Trophoblast cell (in vitro differentiated cells and primary cell): ENCODE results near the gene ANKRD17.

Experiments used
- DNase-seq, 2 donors: peaks; one replicate each; pipeline ENCODE4 v3.0.0-alpha.2; 2016
- H2AFZ ChIP-seq: 2 replicates; pipeline ENCODE4 v1.6.1; 2013; ENCODE audit warnings: low read length, moderate library complexity, mild to moderate bottlenecking; ENCODE audit not compliant: insufficient read depth, poor library complexity
- H2AK5ac ChIP-seq: 2 replicates; pipeline ENCODE4 v1.6.1; 2013; ENCODE audit warnings: mild to moderate bottlenecking, low read length
- H2BK120ac ChIP-seq: 2 replicates; pipeline ENCODE4 v1.6.1; 2013; ENCODE audit warnings: low read length, mild to moderate bottlenecking, moderate library complexity; ENCODE audit not compliant: insufficient read depth, poor library complexity
- H2BK12ac ChIP-seq: 2 replicates; pipeline ENCODE4 v1.6.1; 2013; ENCODE audit warnings: mild to moderate bottlenecking, low read length, moderate library complexity
- H2BK5ac ChIP-seq: 2 replicates; pipeline ENCODE4 v1.6.1; 2013; ENCODE audit warnings: low read length, low read depth, moderate library complexity, mild to moderate bottlenecking; ENCODE audit not compliant: poor library complexity
- H3K14ac ChIP-seq: 2 replicates; pipeline ENCODE4 v1.6.1; 2013; ENCODE audit warnings: mild to moderate bottlenecking, low read length
- H3K18ac ChIP-seq: 2 replicates; pipeline ENCODE4 v1.6.1; 2013; ENCODE audit warnings: mild to moderate bottlenecking, low read length
- H3K23ac ChIP-seq: 2 replicates; pipeline ENCODE4 v1.6.1; 2013; ENCODE audit warnings: low read length
- H3K27ac ChIP-seq: 2 replicates; pipeline ENCODE4 v1.5.1; 2013; ENCODE audit warnings: low read depth, mild to moderate bottlenecking, inconsistent platforms, low read length, moderate library complexity
- H3K27me3 ChIP-seq: 2 replicates; pipeline ENCODE4 v1.6.1; 2013; ENCODE audit warnings: inconsistent platforms, mild to moderate bottlenecking, low read length, moderate library complexity; ENCODE audit not compliant: insufficient read depth
- H3K36me3 ChIP-seq, 2 experiments: 1 replicate in 1 of 2; 2 replicates in 1 of 2; pipeline ENCODE4 v1.6.1; 2013; ENCODE audit warnings: low read length in 2 of 2, mild to moderate bottlenecking in 2 of 2, moderate library complexity in 1 of 2; ENCODE audit not compliant: insufficient read depth in 2 of 2, control insufficient read depth in 1 of 2
- H3K4ac ChIP-seq: 2 replicates; pipeline ENCODE4 v1.6.1; 2013; ENCODE audit warnings: low read depth, mild to moderate bottlenecking, low read length, moderate library complexity
- H3K4me1 ChIP-seq, 2 experiments: 1 replicate in 1 of 2; 2 replicates in 1 of 2; pipeline ENCODE4 v1.6.1; 2013; ENCODE audit warnings: low read length in 2 of 2, mild to moderate bottlenecking in 2 of 2, moderate library complexity in 1 of 2; ENCODE audit not compliant: insufficient read depth in 2 of 2, control insufficient read depth in 1 of 2
- H3K4me2 ChIP-seq: 2 replicates; pipeline ENCODE4 v1.6.1; 2013; ENCODE audit warnings: inconsistent platforms, mild to moderate bottlenecking, low read length, moderate library complexity
- H3K4me3 ChIP-seq: 2 replicates; pipeline ENCODE4 v1.5.1; 2013; ENCODE audit warnings: mild to moderate bottlenecking, low read depth, low read length, inconsistent platforms
- H3K79me1 ChIP-seq: one replicate; pipeline ENCODE4 v1.6.1; 2013; ENCODE audit warnings: low read length
- H3K79me2 ChIP-seq: 2 replicates; pipeline ENCODE4 v1.6.1; 2013; ENCODE audit warnings: low read length, mild to moderate bottlenecking; ENCODE audit not compliant: control insufficient read depth, insufficient read depth, poor library complexity
- H3K9ac ChIP-seq: 2 replicates; pipeline ENCODE4 v1.6.1; 2013; ENCODE audit warnings: mild to moderate bottlenecking, low read length
- H3K9me3 ChIP-seq: 2 replicates; pipeline ENCODE4 v1.6.1; 2013; ENCODE audit warnings: low read depth, mild to moderate bottlenecking, control low read depth, inconsistent platforms, low read length; ENCODE audit not compliant: insufficient read depth
- H4K12ac ChIP-seq: 2 replicates; pipeline ENCODE4 v1.6.1; 2013; ENCODE audit warnings: low read depth, mild to moderate bottlenecking, low read length, moderate library complexity
- H4K8ac ChIP-seq: 2 replicates; pipeline ENCODE4 v1.6.1; 2013; ENCODE audit warnings: low read depth, mild to moderate bottlenecking, low read length, moderate library complexity
- H4K91ac ChIP-seq: one replicate; pipeline ENCODE4 v1.6.1; 2013; ENCODE audit warnings: low read depth, mild to moderate bottlenecking, low read length, moderate library complexity
- WGBS: extraction: QIAGEN DNeasy Blood & Tissue Kit; methylation state at CpG from one replicate; pipeline ENCODE4 v1.1.7; 2013; ENCODE audit warnings: missing lambda C conversion rate; ENCODE audit not compliant: insufficient read length, insufficient coverage; ENCODE audit errors: extremely low coverage; 5-methylcytosine and 5-hydroxymethylcytosine counted together

ANKRD17 gene

DNA sequence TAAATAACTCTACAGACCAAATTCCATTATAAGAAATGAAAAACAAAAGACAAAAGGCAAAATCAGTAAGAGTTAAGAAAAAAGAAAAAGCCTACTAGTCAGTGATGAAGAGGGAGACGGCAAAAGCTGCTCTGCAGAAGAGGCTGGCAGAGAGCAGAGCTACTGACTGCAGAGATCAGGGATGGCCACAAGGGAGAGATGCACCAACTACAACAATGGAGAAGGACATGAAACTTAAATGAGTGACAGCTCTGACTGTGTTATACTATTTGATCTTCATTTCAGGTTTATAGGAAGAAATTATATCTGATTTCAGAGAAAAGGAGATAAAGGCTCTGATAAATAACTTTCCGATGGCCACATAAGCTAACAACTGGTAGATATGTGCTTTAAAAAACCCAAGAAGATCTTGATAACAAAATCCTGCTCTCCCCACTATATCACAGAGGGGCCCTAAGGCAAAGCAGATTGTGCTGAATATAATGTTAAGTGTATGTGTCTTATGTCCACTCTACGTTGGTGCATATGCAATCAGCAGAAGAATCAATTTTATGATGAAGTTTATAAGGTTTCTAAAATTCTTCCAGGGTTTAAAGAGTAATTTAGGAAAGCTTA is 130.7 kb downstream of the ANKRD17 start:
- H2BK120ac ChIP-seq, result no peak overlapping the region
- no peaks in the 10 kb centered on the region for H3K79me2 ChIP-seq
- no peak overlapping the region for H3K27ac ChIP-seq
- DNase-seq, result peak in 1 of 2 donors; percentile 26
- H4K12ac ChIP-seq, result no peak overlapping the region
- no peaks in the 10 kb centered on the region for H3K79me1 ChIP-seq
- H3K27me3 ChIP-seq, result no peaks in the 10 kb centered on the region
- H3K4me3 ChIP-seq, result no peak overlapping the region
- no peak overlapping the region for H3K23ac ChIP-seq
- H2AFZ ChIP-seq, result no peak overlapping the region
- no peaks in the 10 kb centered on the region for H3K4me1 ChIP-seq
- no peak overlapping the region for H3K18ac ChIP-seq
- H3K14ac ChIP-seq, result no peak overlapping the region
- no peak overlapping the region for H2AK5ac ChIP-seq
- H2BK5ac ChIP-seq, result no peak overlapping the region
- WGBS, result no CpG with 5 or more reads among the region's 3 CpGs
- H3K4me2 ChIP-seq, result no peak overlapping the region
- no peak overlapping the region for H3K4ac ChIP-seq
- H4K8ac ChIP-seq, result no peak overlapping the region
- H3K9ac ChIP-seq, result no peak overlapping the region
- H2BK12ac ChIP-seq, result no peak overlapping the region
- H3K36me3 ChIP-seq, result peaks cover 17 to 22% of the 10 kb centered on the region in 2 experiments
- H3K9me3 ChIP-seq, result no peaks in the 10 kb centered on the region
- no peak overlapping the region for H4K91ac ChIP-seq

GRCh38 chr4:73109493-73109892 is 149.1 kb downstream of the ANKRD17 start:
- Histone ChIP-seq H3K9ac (no peak overlapping the region), H3K4me3 (no peak overlapping the region), H3K36me3 (peaks cover 5 to 8% of the 10 kb centered on the region in 2 experiments), H4K91ac (no peak overlapping the region), H2AFZ (no peak overlapping the region), H3K18ac (no peak overlapping the region), H3K9me3 (no peaks in the 10 kb centered on the region), H3K4me1 (no peaks in the 10 kb centered on the region), H3K27ac (no peak overlapping the region), H3K14ac (no peak overlapping the region), H3K27me3 (no peaks in the 10 kb centered on the region), H4K12ac (no peak overlapping the region), H2BK5ac (no peak overlapping the region), H3K4ac (no peak overlapping the region), H2BK12ac (no peak overlapping the region), H3K79me2 (no peaks in the 10 kb centered on the region), H2AK5ac (no peak overlapping the region), H3K79me1 (no peaks in the 10 kb centered on the region), H3K23ac (no peak overlapping the region), H4K8ac (no peak overlapping the region), H3K4me2 (no peak overlapping the region), H2BK120ac (no peak overlapping the region)
- no CpG with 5 or more reads among the region's 4 CpGs for WGBS
- DNase-seq, result no peak

DNA sequence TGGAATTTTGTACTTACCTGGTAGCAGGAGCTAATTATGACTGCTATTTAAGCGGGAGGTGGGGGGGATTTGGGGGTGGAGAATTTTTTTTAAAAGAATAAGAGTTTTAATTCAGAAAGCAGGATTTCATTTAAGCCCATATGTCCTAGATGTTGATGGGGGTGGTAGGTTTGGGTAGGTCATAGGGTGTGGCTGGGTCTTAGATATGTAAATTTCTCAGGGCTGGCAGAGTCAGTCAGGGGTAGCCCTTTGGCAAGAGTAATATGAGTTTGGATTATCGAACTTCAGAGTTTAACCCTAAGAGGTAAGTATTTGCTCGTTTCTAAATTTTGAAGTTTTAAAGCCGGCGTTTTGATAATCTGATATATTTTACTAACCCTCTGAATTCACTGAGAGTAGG is 153.9 kb downstream of the ANKRD17 start:
- no peak for DNase-seq
- H3K23ac ChIP-seq, result no peak overlapping the region

DNA sequence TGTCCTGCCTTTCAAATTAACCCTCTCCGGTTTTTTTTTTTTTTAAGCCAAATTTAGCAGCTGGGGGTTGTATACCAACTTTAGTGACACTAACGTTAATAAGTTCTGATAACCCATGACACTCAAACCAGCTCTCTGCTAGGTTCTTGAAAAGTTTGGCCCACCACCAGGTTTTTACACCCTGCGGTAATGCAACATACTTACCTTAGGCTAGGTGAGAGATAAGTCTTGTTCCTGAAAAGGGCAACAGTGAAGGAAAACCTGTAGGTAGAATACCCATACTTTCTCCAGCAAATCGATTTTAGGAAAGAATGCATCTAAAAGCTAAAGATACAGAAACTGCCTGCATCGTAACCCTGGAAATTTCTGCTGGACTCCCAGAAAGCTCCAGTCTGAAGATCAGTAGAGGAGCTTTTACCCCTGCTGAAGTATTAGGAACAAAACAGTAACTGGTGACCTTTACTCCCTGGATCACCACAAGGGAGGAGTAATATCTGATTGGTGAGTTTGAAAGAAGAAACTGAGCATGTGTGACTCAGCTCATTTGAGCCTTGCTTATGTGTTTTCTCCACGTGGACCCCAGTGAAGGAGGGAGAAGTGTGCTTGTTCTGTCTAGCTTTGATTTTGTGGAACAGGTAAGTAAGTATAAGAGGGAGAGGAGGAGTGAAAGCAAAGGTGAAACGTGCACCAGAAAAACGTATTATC is 154.6 kb downstream of the ANKRD17 start:
- H3K18ac ChIP-seq, result no peak overlapping the region
- H2BK120ac ChIP-seq, result no peak overlapping the region
- H3K4me3 ChIP-seq, result no peak overlapping the region
- H4K91ac ChIP-seq, result no peak overlapping the region
- H3K79me1 ChIP-seq, result no peaks in the 10 kb centered on the region
- no peak overlapping the region for H2BK12ac ChIP-seq
- H3K9ac ChIP-seq, result no peak overlapping the region
- no peaks in the 10 kb centered on the region for H3K27me3 ChIP-seq
- H3K4me1 ChIP-seq, result no peaks in the 10 kb centered on the region
- DNase-seq, result no peak
- no peak overlapping the region for H2AK5ac ChIP-seq
- H3K36me3 ChIP-seq, result peaks cover 22 to 24% of the 10 kb centered on the region in 2 experiments
- H3K9me3 ChIP-seq, result no peaks in the 10 kb centered on the region
- no peaks in the 10 kb centered on the region for H3K79me2 ChIP-seq
- no peak overlapping the region for H3K27ac ChIP-seq
- no peak overlapping the region for H3K4ac ChIP-seq
- H3K23ac ChIP-seq, result no peak overlapping the region
- no peak overlapping the region for H2AFZ ChIP-seq
- H3K4me2 ChIP-seq, result no peak overlapping the region
- H3K14ac ChIP-seq, result no peak overlapping the region
- WGBS, result no CpG with 5 or more reads among the region's 8 CpGs
- no peak overlapping the region for H4K8ac ChIP-seq
- H4K12ac ChIP-seq, result no peak overlapping the region
- H2BK5ac ChIP-seq, result no peak overlapping the region

More for the DNA sequence above, 153.9 kb downstream of the ANKRD17 start:
- no peak overlapping the region for H2AFZ ChIP-seq
- H2BK5ac ChIP-seq, result no peak overlapping the region
- no peaks in the 10 kb centered on the region for H3K4me1 ChIP-seq
- H2AK5ac ChIP-seq, result no peak overlapping the region
- no peak overlapping the region for H4K8ac ChIP-seq
- no peak overlapping the region for H3K27ac ChIP-seq
- H4K91ac ChIP-seq, result no peak overlapping the region
- H2BK120ac ChIP-seq, result no peak overlapping the region
- H3K79me1 ChIP-seq, result no peaks in the 10 kb centered on the region
- H2BK12ac ChIP-seq, result no peak overlapping the region
- H3K36me3 ChIP-seq, result peaks cover 15 to 19% of the 10 kb centered on the region in 2 experiments
- no peaks in the 10 kb centered on the region for H3K79me2 ChIP-seq
- no peaks in the 10 kb centered on the region for H3K27me3 ChIP-seq
- H3K4me3 ChIP-seq, result no peak overlapping the region
- no peak overlapping the region for H3K4ac ChIP-seq
- H3K14ac ChIP-seq, result no peak overlapping the region
- no peak overlapping the region for H4K12ac ChIP-seq
- no peaks in the 10 kb centered on the region for H3K9me3 ChIP-seq
- WGBS, result 100% methylated on average over 1 of the region's 5 CpGs
- H3K4me2 ChIP-seq, result no peak overlapping the region
- H3K18ac ChIP-seq, result no peak overlapping the region
- no peak overlapping the region for H3K9ac ChIP-seq
